HEK293T (cell line): ENCODE data around the gene SLC22A12.

Source experiments
- ARNT ChIP-seq: fragments of 450-650 bp; IDR thresholded peaks from 2 replicates; pipeline ENCODE4 v1.6.1; 2017; ENCODE audit warnings: mild to moderate bottlenecking
- BHLHE40 ChIP-seq: fragments of 450-650 bp; IDR thresholded peaks from 2 replicates; pipeline ENCODE4 v1.6.1; 2016; ENCODE audit warnings: mild to moderate bottlenecking, moderate library complexity, borderline replicate concordance
- CTBP1 ChIP-seq: fragments of 450-650 bp; IDR thresholded peaks from 2 replicates; pipeline ENCODE4 v1.6.1; 2016; ENCODE audit warnings: borderline replicate concordance
- FOXM1 ChIP-seq: fragments of 450-650 bp; IDR thresholded peaks from 2 replicates; pipeline ENCODE4 v1.6.1; 2017; ENCODE audit warnings: mild to moderate bottlenecking, borderline replicate concordance
- PKNOX1 ChIP-seq: fragments of 450-650 bp; IDR thresholded peaks from 2 replicates; pipeline ENCODE4 v1.6.1; 2016
- SUZ12 ChIP-seq: fragments of 450-650 bp; IDR thresholded peaks from 2 replicates; pipeline ENCODE4 v1.6.1; 2016; ENCODE audit warnings: mild to moderate bottlenecking
- TARDBP ChIP-seq: fragments of 450-650 bp; IDR thresholded peaks from 2 replicates; pipeline ENCODE4 v1.6.1; 2016
- ZNF384 ChIP-seq: fragments of 450-650 bp; IDR thresholded peaks from 2 replicates; pipeline ENCODE4 v1.6.1; 2016

GRCh38 chr11:64643256-64643881 is 52.3 kb downstream of the SLC22A12 start:
- no peak for TF ChIP-seq ZNF384
- no peak for TF ChIP-seq CTBP1
- TF ChIP-seq SUZ12: no peak
- no peak for TF ChIP-seq PKNOX1
- TF ChIP-seq FOXM1: no peak
- TF ChIP-seq TARDBP: no peak
- no peak for TF ChIP-seq ARNT
- TF ChIP-seq BHLHE40: no peak
